Ovary (tissue), 9 donors: ENCODE measurements around the gene GAPDH. TPM values are rescaled to one million over a fixed set of nuclear protein-coding genes. Genes with fewer than 3 reads are reported as not detected.

ENCODE experiments used
- DNase-seq, 5 donors: peaks; one replicate each; pipeline ENCODE4 v3.0.0-alpha.2; 2019 to 2020
- H3K27ac ChIP-seq, 2 donors: fragments of 200-600 bp; one replicate each; pipeline versions ENCODE4 v1.5.1 to v1.8.0; 2019 to 2022
- H3K27me3 ChIP-seq: fragments of 200-600 bp; one replicate; pipeline ENCODE4 v1.8.0; 2022
- H3K36me3 ChIP-seq: fragments of 200-600 bp; sonication (generic); one replicate; pipeline ENCODE4 v1.5.1; 2019
- H3K4me1 ChIP-seq: one replicate; pipeline ENCODE4 v1.8.1; 2013; ENCODE audit warnings: mild to moderate bottlenecking, moderate library complexity; ENCODE audit not compliant: insufficient read depth
- H3K4me3 ChIP-seq: fragments of 200-600 bp; sonication (generic); one replicate; pipeline ENCODE4 v1.5.1; 2017
- H3K9me3 ChIP-seq, 2 donors: fragments of 200-600 bp in 1 of 2; sonication (generic) in 1 of 2; one replicate each; pipeline versions ENCODE4 v1.5.1 to v1.8.1; 2013 to 2019; ENCODE audit warnings: mild to moderate bottlenecking in 1 of 2, moderate library complexity in 1 of 2
- EP300 ChIP-seq: sonication (generic); formaldehyde crosslinking; IDR thresholded peaks from one replicate; pipeline ENCODE4 v1.6.1; 2017; ENCODE audit warnings: antibody characterized with exemption
- POLR2A ChIP-seq: fragments of 450-650 bp; IDR thresholded peaks from one replicate; pipeline ENCODE4 v1.6.1; 2017; ENCODE audit warnings: antibody characterized with exemption, mild to moderate bottlenecking, moderate library complexity
- WGBS, 3 donors: extraction: QIAGEN DNeasy Blood & Tissue Kit in 1 of 3; methylation state at CpG; one replicate each; pipeline versions ENCODE4 v1.1.5 to v1.1.7; 2013 to 2017; 5-methylcytosine and 5-hydroxymethylcytosine counted together
- intact Hi-C, 4 donors: fragments of 100-400 bp; cut with DNase I; formaldehyde crosslinking; loops; one replicate each; pipeline versions ENCODE4 v1.11.0 to v1.15.1; 2022 to 2023
- polyA plus RNA-seq, 2 donors: library from polyadenylated mRNA; stranded (reverse); fragments of 200-250 nt in 1 of 2; fragments of 350-450 nt in 1 of 2; fragmentation: Illumina TruSeq in 1 of 2; extraction: RNeasy Lipid Tissue Mini Kit (QIAGEN cat#74804) in 1 of 2; gene quantifications; one replicate each; pipeline ENCODE4 v1.2.3, GENCODE V29; 2013 to 2014
- total RNA-seq, 7 donors: library from RNA; depleted of rRNA in 2 of 7; stranded (reverse); fragments of >200 nt in 2 of 7; fragmentation: NEBNext Ultra II Directional in 3 of 7; extraction: Animal tissue kit (Norgen Biotek cat#: 25700) in 3 of 7; gene quantifications; one replicate each; pipeline versions ENCODE4 v1.1.0 to v1.2.4, GENCODE V29; 2016 to 2023
- TF ChIP-seq, protein P1 (sequence below), 3 donors: fragments of 450-650 bp in 2 of 3; fragments of 200-600 bp in 1 of 3; IDR thresholded peaks; one replicate each; pipeline versions ENCODE4 v1.5.1 to v1.8.0; 2016 to 2022; ENCODE audit warnings: antibody characterized with exemption in 3 of 3, mild to moderate bottlenecking in 1 of 3
- donor health status: DM: no; HTN: no; CAD: no; lungs with moderate emphysema.
- donor health status: DM: no; HTN: no; CAD: no.
- donor health status: Bipolar disorder and iron deficiency.
- donor health status: DM: yes; HTN: yes; CAD: no.
- donor health status: DM: no; HTN: no; CAD: no.
- donor health status: DM: yes; HTN: yes; CAD: no.

GAPDH gene
- total and polyA plus RNA-seq, 9 donors = 661 to 1,442 (median 1,247) TPM

DNA sequence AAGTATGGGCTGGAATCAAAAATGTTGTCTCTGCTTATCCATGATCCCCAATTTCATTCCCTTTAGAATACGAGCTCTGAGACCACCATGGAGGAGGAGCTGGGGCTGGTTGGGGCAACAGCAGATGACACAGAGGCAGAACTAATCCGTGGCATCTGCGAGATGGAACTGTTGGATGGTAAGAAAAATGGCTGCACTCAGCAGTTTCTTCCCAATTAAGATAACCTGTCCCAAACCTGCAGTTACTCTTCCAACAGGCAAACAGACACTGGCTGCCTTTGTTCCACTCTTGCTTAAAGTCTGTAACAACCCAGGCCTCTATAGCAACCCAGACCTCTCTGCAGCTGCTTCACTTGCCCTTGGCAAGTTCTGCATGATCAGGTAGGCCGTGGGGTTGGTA lies 6.6 kb upstream of the GAPDH start:
- H3K27me3 ChIP-seq = no peaks in the 10 kb centered on the region
- TF ChIP-seq, protein P1, sequence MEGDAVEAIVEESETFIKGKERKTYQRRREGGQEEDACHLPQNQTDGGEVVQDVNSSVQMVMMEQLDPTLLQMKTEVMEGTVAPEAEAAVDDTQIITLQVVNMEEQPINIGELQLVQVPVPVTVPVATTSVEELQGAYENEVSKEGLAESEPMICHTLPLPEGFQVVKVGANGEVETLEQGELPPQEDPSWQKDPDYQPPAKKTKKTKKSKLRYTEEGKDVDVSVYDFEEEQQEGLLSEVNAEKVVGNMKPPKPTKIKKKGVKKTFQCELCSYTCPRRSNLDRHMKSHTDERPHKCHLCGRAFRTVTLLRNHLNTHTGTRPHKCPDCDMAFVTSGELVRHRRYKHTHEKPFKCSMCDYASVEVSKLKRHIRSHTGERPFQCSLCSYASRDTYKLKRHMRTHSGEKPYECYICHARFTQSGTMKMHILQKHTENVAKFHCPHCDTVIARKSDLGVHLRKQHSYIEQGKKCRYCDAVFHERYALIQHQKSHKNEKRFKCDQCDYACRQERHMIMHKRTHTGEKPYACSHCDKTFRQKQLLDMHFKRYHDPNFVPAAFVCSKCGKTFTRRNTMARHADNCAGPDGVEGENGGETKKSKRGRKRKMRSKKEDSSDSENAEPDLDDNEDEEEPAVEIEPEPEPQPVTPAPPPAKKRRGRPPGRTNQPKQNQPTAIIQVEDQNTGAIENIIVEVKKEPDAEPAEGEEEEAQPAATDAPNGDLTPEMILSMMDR (IDR thresholded peaks at IDR 0.05) = no peak
- TF ChIP-seq POLR2A = no peak
- no peak for TF ChIP-seq EP300
- H3K4me1 ChIP-seq = peaks cover 5% of the 10 kb centered on the region
- no peaks in the 10 kb centered on the region for H3K36me3 ChIP-seq
- no peak overlapping the region for H3K4me3 ChIP-seq
- H3K27ac ChIP-seq = no peak overlapping the region
- no peak for DNase-seq
- intact Hi-C loops = no loop called here
- no peaks in the 10 kb centered on the region for H3K9me3 ChIP-seq
- 89 to 90% (median 90%) methylated on average over 4 of the region's 4 CpGs for WGBS, 3 donors

DNA sequence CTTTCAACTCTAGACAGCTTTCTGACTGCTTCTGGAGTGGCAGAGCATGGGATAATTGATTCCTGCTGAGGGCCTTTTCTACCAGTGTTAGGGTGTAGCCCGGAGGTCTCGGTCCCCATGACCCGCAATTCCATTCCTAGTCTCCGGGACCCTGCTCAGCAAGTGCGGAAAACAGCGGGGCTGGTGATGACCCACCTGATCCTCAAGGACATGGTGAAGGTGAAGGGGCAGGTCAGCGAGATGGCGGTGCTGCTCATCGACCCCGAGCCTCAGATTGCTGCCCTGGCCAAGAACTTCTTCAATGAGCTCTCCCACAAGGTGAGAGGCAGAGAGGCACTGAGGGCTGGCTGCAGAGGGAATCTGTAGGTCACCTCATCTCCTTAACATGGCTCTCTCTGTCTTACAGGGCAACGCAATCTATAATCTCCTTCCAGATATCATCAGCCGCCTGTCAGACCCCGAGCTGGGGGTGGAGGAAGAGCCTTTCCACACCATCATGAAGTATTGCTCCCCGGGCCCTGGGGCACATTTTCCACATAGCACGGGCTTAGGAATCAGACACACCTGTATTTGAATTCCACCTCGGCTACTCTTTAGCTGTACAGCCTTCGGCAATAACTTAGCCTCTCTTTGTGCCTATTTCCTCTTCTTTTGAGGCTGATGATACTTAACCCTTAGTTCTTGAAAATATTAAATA lies 5.6 kb upstream of the GAPDH start:
- Histone ChIP-seq H3K4me1 (peaks cover 7% of the 10 kb centered on the region), H3K27me3 (no peaks in the 10 kb centered on the region), H3K27ac (no peak overlapping the region), H3K4me3 (no peak overlapping the region), H3K36me3 (no peaks in the 10 kb centered on the region), H3K9me3 (no peaks in the 10 kb centered on the region)
- no peak for DNase-seq
- WGBS, 3 donors = 68 to 87% (median 83%) methylated on average over 17 of the region's 17 CpGs
- intact Hi-C loops = no loop called here
- no peak for TF ChIP-seq EP300
- TF ChIP-seq POLR2A = no peak
- TF ChIP-seq, protein P1 (IDR thresholded peaks at IDR 0.05) = no peak

DNA sequence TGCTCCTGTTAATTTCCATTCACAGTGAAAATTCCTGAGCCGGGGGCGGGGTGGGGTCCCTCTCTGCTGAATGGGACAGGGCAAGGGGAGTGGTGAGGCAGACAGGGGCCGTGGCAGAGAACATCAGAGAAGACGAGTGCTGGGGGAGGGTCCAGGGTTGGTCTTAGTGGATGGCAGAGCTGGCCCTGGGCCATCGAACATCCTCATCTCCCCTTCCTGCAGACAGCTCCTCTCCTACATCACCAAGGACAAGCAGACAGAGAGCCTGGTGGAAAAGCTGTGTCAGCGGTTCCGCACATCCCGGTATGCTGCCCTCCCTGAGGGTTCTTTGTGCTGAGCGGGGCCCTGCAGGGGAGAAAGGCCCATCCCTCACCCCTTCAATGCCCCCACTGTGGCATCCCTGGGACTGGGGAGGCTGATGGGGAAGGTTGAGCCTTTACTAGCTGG lies 5.0 kb upstream of the GAPDH start:
- Histone ChIP-seq H3K27ac (no peak overlapping the region), H3K27me3 (no peaks in the 10 kb centered on the region)
- intact Hi-C loops = no loop called here

DNA sequence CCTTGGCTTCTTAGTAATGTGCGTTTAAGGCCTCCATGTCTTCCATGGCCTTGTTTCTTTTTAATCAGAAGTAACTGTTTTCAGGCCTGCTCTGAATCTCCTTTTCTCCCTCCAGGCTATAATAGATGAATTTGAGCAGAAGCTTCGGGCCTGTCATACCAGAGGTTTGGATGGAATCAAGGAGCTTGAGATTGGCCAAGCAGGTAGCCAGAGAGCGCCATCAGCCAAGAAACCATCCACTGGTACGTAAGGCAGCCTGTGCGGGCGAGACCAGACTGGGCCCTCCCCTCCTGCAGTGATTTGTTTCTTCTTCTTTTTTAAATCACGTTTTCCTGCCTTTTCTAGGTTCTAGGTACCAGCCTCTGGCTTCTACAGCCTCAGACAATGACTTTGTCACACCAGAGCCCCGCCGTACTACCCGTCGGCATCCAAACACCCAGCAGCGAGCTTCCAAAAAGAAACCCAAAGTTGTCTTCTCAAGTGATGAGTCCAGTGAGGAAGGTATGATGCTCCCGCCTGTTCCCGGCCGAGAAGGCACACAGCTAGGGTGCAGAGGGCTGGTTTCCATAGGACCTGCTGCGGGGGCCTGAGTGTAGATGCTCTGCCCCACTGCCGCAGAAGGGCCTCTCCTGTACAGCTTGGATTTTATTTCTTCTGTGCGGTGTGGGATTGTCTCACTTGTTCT lies 3.6 kb upstream of the GAPDH start:
- H3K9me3 ChIP-seq = no peaks in the 10 kb centered on the region
- H3K27ac ChIP-seq = no peak overlapping the region
- WGBS, 3 donors = 92 to 94% (median 92%) methylated on average over 18 of the region's 18 CpGs

More for the DNA sequence above, 5.0 kb upstream of the GAPDH start:
- Histone ChIP-seq H3K4me1 (peaks cover 7% of the 10 kb centered on the region), H3K36me3 (no peaks in the 10 kb centered on the region), H3K9me3 (no peaks in the 10 kb centered on the region), H3K4me3 (no peak overlapping the region)
- DNase-seq = peak in 1 of 5 donors; percentile 24
- WGBS, 3 donors = 80 to 83% (median 81%) methylated on average over 9 of the region's 9 CpGs
- TF ChIP-seq EP300 (no peak), POLR2A (no peak)
- TF ChIP-seq, protein P1 (IDR thresholded peaks at IDR 0.05) = no peak

More for the DNA sequence above, 3.6 kb upstream of the GAPDH start:
- Histone ChIP-seq H3K36me3 (no peaks in the 10 kb centered on the region), H3K27me3 (no peaks in the 10 kb centered on the region), H3K4me3 (no peak overlapping the region), H3K4me1 (peaks cover 10% of the 10 kb centered on the region)
- DNase-seq = peak in 1 of 5 donors; percentile 17
- intact Hi-C loops = loop anchor here in 2 of 4 donors (5.0 to 10.0 kb wide), 2 partner anchors 108 to 206 kb away; no protein-coding TSS in a partner anchor
- TF ChIP-seq, protein P1 (IDR thresholded peaks at IDR 0.05) = no peak
- TF ChIP-seq EP300 (no peak), POLR2A (no peak)
